Stimulated activated CD8-positive, alpha-beta memory T cell treated with anti-CD3 and anti-CD28 coated beads, Interleukin-2, amount 100 ng/mL, for 1 hour (primary cell): Measurements from ENCODE around the gene TRMU.

Experiments
- DNase-seq, 2 donors: peaks; one replicate each; pipeline ENCODE4 v3.0.0-alpha.2; 2020; ENCODE audit warnings: low read depth in 2 of 2

The TRMU gene

GRCh38 chr22:46335201-46336118, at the start of gene TRMU:
TSS of gene TRMU (plus strand) at chr22:46335714. CDS start at chr22:46335765, 51 bp downstream.
- DNase-seq: peak; percentile 48 to 55

- no peak for DNase-seq
Measured at GRCh38 chr22:46286006-46286405, 49.5 kb upstream of the TRMU start.

GRCh38 chr22:46286941-46287872, 48.3 kb upstream of the TRMU start:
- DNase-seq: no peak

DNA sequence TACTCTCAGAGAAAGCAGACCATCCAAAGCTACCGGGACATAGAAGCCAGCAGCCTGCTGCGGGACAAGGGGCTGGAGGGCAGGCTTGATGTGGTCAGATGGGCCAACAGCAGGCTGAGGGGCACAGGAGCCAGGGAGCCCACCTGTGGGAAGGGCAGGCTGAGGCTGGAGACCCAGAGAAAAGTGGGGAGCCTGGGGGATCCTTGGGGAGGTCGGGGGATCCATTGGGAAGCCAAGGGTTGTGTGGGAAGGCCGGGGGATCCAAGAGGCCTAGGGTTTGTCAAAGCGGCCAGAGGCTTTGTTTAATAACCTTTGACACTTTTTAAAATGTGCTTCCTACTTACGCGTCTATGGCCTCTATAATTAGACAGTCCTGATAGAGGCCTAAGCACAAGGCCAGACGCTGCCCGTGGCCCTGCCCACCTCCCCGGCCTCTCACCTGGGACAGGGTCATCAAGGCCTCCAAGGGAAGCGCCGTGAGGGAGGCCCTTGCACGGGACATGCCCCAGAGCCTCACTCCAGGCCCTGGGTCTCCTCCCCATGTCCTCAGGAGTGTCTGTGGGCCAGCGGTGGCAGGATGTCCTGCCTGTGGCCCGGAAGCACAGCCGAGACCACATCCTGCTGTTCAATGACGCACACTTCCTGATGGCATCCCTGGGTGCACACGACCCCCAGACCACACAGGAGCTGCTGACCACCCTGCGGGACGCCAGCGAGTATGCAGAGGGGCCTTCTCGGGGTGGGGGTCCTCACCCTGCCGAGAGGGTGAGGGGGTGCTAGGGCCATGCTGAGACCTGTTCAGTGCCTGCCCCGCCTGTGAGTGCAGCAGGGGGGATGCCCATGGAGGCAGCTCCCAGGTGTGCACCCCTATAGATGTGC, 47.4 kb upstream of the TRMU start:
- DNase-seq: no peak

- DNase-seq: no peak
Measured at GRCh38 chr22:46288846-46289243, 46.7 kb upstream of the TRMU start.

DNA sequence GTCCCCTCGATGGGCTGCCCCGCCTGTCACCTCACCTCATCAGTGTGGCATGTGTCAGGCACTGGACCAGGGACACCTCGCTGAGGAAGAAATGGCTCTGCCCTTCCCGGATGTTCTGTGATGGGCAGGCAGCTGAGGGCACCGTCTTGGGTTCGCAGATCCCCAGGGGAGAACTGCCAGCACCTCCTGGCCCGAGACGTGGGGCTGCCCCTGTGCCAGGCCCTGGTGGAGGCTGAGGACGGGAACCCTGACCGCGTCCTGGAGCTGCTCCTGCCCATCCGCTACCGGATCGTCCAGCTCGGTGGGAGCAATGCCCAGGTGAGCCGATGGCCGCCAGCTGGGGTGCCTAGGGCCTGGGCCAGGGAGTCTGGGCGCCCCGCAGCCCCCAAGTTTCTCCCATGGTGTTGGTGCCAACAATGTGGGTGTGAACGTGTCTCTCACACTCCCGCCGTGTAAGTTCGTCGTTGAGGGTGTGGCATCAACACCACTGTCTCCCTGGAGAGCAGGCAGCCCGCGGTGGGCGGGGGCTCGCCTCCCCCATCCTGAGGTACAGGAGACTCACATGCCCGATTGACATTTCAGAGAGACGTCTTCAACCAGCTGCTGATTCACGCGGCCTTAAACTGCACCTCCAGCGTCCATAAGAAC, 46.1 kb upstream of the TRMU start:
- no peak for DNase-seq

- no peak for DNase-seq
Measured at GRCh38 chr22:46290121-46290842, 45.2 kb upstream of the TRMU start.

- DNase-seq: no peak
Measured at GRCh38 chr22:46290843-46291785, 44.4 kb upstream of the TRMU start.

GRCh38 chr22:46292173-46292572, 43.3 kb upstream of the TRMU start:
- no peak for DNase-seq

GRCh38 chr22:46292732-46293131, 42.8 kb upstream of the TRMU start:
- no peak for DNase-seq

DNA sequence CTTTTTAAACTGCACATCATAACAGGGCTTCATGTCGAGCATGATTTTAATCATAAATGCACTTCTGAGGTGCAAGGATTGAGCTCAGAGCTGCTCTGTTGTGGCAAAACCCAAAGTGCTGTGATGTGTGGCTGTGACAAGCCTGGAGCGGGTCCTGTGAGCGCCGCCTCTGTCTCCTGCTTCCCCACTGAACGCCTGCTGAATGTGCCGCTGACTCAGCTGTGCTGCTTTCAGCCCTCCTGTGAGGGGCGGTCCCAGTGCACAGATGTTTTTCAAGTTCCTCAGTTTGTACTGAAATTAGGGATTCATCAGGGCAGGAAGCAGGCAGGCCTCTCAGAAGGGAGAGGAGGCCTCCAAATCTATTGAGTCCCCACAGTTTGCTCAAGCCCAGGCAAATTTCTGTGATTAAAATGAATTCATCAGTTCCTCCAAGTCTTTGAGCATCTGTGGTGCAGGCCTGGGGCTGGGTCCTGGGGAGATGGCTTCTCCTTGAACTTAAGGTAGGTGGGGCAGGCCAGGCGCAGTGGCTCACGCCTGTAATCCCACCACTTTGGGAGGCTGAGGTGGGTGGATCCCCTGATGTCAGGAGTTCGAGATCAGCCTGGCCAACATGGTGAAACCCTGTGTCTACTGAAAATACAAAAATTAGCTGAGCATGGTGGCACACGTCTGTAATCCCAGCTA, 41.8 kb upstream of the TRMU start:
- DNase-seq: no peak

GRCh38 chr22:46294784-46295183, 40.7 kb upstream of the TRMU start:
- no peak for DNase-seq

GRCh38 chr22:46295277-46295971, 40.1 kb upstream of the TRMU start:
- DNase-seq: no peak

DNA sequence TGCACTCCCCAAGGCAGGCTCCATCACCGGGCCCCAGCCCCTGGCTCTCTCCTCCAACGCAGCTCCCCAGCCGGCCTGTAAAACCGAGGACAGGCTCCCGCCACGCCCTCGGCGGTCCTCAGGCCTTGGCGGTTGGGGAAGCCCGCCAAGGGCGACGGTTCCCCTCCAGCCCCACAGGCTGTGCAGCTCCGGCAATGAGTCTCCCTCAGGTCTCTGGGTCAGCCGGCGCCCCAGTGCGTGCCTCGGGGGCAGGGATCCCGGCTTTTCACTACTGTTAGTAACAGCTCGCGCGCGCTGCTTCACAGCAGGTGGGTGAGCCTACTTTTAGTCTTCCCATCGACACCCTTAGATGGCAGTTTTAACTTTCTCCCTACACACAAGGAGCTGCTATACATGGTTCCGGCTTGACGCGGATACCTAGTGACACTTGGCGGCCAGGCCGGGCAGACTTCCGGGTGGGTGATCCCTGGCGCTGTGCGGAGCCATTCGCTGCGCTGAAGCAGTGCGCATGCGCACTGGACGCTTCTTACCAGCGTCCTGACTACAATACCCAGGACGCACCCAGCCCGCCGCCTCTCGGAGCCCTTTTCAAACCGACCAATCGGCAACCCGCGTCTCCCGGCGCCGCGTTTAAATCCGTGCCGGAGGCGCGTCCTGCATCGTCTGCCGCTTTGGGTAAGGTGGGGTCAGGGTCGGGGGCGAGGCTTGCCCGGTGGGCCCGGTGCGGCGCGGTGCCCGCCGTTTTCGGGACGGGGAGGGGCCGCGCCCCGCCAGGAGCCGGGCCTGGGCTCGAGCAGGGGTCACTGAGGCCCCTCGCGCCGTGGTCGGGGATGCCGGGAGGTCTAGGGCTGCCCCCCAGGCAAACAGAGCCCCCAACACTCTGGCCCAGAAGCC, 39.0 kb upstream of the TRMU start, which contains the start of gene GTSE1:
Gene GTSE1, plus strand, starts transcription at position 614 of the 894 bp plus-strand sequence. CDS start 531 bp downstream, outside the sequence.
- peak; percentile 94 to 95 for DNase-seq

- DNase-seq: no peak
Measured at GRCh38 chr22:46297151-46297812, 38.2 kb upstream of the TRMU start.

- DNase-seq: no peak
Measured at GRCh38 chr22:46299101-46299500, 36.4 kb upstream of the TRMU start.
